OCI-LY7 (cell line): ENCODE data around the gene CIB4. TPM values are rescaled to one million over a fixed set of nuclear protein-coding genes. Genes with fewer than 3 reads are reported as not detected.

Source experiments
- BruUV-seq: library from RNA; stranded (reverse); fragments of 400-500 nt; replicated peaks from 2 replicates; lab custom pipeline; 2021; lab: Mats Ljungman, UMichigan
- CTCF ChIA-PET: fragments of 300-600 bp; sonication (Branson Sonifier 250); formaldehyde crosslinking; loops from one replicate; lab custom pipeline; 2022; ENCODE audit warnings: antibody characterized with exemption; ENCODE audit not compliant: unreplicated experiment; lab: Charles Lee
- POLR2A ChIA-PET: fragments of 300-600 bp; sonication (Branson Sonifier 250); formaldehyde crosslinking; loops from one replicate; lab custom pipeline; 2022; ENCODE audit warnings: antibody characterized with exemption; lab: Charles Lee
- DNase-seq: peaks from one replicate; pipeline ENCODE4 v3.0.0-alpha.2; 2015; ENCODE audit warnings: low spot score
- H2AFZ ChIP-seq: fragments of 200-600 bp; sonication (generic), shearing (Covaris generic); 2 replicates; pipeline ENCODE4 v1.6.1; 2014; ENCODE audit warnings: mild to moderate bottlenecking, antibody characterized with exemption, low read length, moderate library complexity
- H3K27ac ChIP-seq: fragments of 200-600 bp; sonication (generic); 2 replicates; pipeline ENCODE4 v1.5.1; 2014; ENCODE audit warnings: mixed run types, low read depth, mild to moderate bottlenecking, moderate library complexity, low read length, inconsistent platforms; ENCODE audit not compliant: poor library complexity, severe bottlenecking
- H3K36me3 ChIP-seq: fragments of 200-600 bp; sonication (generic); 2 replicates; pipeline ENCODE4 v1.6.1; 2014; ENCODE audit warnings: mild to moderate bottlenecking, antibody characterized with exemption, low read length, moderate library complexity, mixed read lengths; ENCODE audit not compliant: insufficient read depth
- H3K4me1 ChIP-seq: fragments of 200-600 bp; sonication (generic); 2 replicates; pipeline ENCODE4 v1.5.1; 2014; ENCODE audit warnings: mild to moderate bottlenecking, low read length; ENCODE audit not compliant: insufficient read depth, poor library complexity, severe bottlenecking
- H3K4me2 ChIP-seq: fragments of 200-600 bp; sonication (generic); 2 replicates; pipeline ENCODE4 v1.6.1; 2014; ENCODE audit warnings: mild to moderate bottlenecking, low read length
- H3K4me3 ChIP-seq: fragments of 200-600 bp; sonication (generic); 2 replicates; pipeline ENCODE4 v1.5.1; 2014; ENCODE audit warnings: mild to moderate bottlenecking, low read depth, low read length; ENCODE audit not compliant: poor library complexity, severe bottlenecking
- H3K79me2 ChIP-seq: fragments of 200-600 bp; sonication (generic); 2 replicates; pipeline ENCODE4 v1.6.1; 2016; ENCODE audit warnings: low read depth, mild to moderate bottlenecking, low read length, moderate library complexity, mixed read lengths; ENCODE audit not compliant: insufficient read depth
- H3K9me2 ChIP-seq: fragments of 200-600 bp; sonication (generic); 2 replicates; pipeline ENCODE4 v1.6.1; 2016; ENCODE audit warnings: mild to moderate bottlenecking, low read length, mixed read lengths; ENCODE audit not compliant: insufficient read depth
- H3K9me3 ChIP-seq: fragments of 200-600 bp; sonication (generic); 2 replicates; pipeline ENCODE4 v1.6.1; 2014; ENCODE audit warnings: mild to moderate bottlenecking, mixed run types, low read length, mixed read lengths
- H4K20me1 ChIP-seq: fragments of 200-600 bp; sonication (generic); 2 replicates; pipeline ENCODE4 v1.6.1; 2014; ENCODE audit warnings: mild to moderate bottlenecking, antibody characterized with exemption, low read length, moderate library complexity, mixed read lengths; ENCODE audit not compliant: insufficient read depth
- EZH2phosphoT487 ChIP-seq: fragments of 200-600 bp; sonication (generic); IDR thresholded peaks from 2 replicates; pipeline ENCODE4 v1.6.1; 2018; ENCODE audit warnings: low read depth, borderline replicate concordance, mild to moderate bottlenecking, mixed run types, antibody characterized with exemption, low read length, moderate library complexity, mixed read lengths
- intact Hi-C: fragments of 100-400 bp; cut with micrococcal nuclease; formaldehyde crosslinking; loops from one replicate; pipeline ENCODE4 v1.10.0; 2022; ENCODE audit not compliant: unreplicated experiment
- total RNA-seq, 2 experiments: library from RNA; depleted of rRNA in 1 of 2; stranded (reverse); fragments of >200 nt in 1 of 2; shearing (Covaris generic) in 1 of 2; gene quantifications; 2 replicates each; pipeline ENCODE4 v1.2.3, GENCODE V29; 2014 to 2022
- TF ChIP-seq, protein P1 (sequence below): fragments of 200-600 bp; sonication (generic); conservative IDR thresholded peaks from 2 replicates; pipeline ENCODE4 v1.5.1; 2014; ENCODE audit warnings: mild to moderate bottlenecking, antibody characterized with exemption, low read length, moderate library complexity, mixed read lengths

The CIB4 gene
- total RNA-seq, 2 experiments from 2014 or later, result not detected

DNA sequence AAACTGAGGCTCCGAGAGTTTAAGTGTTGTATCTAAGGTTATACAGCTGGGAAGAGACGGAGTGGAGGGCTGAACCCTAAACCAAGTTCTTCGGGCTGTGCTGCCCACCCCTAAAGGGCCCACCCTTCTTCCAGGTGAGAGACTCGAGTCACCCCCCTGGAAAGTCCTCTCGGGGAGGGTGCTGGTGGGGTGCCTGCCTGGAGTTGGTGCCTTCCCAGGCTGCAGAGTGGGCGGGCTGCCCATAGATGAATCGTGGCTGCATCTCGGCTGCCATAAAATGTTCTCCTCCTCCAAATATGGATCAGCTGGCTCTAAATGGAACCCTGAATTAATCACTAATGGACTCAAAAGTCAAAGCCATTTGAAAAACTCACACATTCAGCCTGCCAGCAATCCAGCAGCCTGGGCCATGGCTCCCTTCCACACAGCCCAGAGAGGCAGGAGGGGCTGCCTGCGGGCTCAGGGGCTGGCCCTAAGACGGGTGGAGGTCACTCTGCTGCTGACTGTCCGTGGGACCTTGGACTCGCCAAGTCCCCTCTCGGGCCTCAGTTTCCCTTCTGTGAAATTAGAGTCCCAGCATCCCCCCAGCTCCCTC is 7.7 kb downstream of the CIB4 start:
- intact Hi-C loops, result no loop called here
- Histone ChIP-seq H2AFZ (no peak overlapping the region), H3K9me3 (no peaks in the 10 kb centered on the region), H3K36me3 (no peaks in the 10 kb centered on the region), H3K4me3 (no peak overlapping the region), H3K79me2 (no peaks in the 10 kb centered on the region), H3K4me2 (no peak overlapping the region), H4K20me1 (no peaks in the 10 kb centered on the region), H3K4me1 (no peaks in the 10 kb centered on the region), H3K27ac (no peak overlapping the region), H3K9me2 (no peaks in the 10 kb centered on the region)
- ChIA-PET CTCF (no interaction called here), POLR2A (interaction anchor here (0.6 to 1.4 kb wide), 2 partner anchors 17 to 33 kb away, joined by 3 to 4 read pairs; no protein-coding TSS in a partner anchor)
- TF ChIP-seq EZH2phosphoT487, result no peak
- TF ChIP-seq, protein P1, sequence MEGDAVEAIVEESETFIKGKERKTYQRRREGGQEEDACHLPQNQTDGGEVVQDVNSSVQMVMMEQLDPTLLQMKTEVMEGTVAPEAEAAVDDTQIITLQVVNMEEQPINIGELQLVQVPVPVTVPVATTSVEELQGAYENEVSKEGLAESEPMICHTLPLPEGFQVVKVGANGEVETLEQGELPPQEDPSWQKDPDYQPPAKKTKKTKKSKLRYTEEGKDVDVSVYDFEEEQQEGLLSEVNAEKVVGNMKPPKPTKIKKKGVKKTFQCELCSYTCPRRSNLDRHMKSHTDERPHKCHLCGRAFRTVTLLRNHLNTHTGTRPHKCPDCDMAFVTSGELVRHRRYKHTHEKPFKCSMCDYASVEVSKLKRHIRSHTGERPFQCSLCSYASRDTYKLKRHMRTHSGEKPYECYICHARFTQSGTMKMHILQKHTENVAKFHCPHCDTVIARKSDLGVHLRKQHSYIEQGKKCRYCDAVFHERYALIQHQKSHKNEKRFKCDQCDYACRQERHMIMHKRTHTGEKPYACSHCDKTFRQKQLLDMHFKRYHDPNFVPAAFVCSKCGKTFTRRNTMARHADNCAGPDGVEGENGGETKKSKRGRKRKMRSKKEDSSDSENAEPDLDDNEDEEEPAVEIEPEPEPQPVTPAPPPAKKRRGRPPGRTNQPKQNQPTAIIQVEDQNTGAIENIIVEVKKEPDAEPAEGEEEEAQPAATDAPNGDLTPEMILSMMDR, result no peak
- no TSS peak for BruUV-seq
- DNase-seq, result no peak

DNA sequence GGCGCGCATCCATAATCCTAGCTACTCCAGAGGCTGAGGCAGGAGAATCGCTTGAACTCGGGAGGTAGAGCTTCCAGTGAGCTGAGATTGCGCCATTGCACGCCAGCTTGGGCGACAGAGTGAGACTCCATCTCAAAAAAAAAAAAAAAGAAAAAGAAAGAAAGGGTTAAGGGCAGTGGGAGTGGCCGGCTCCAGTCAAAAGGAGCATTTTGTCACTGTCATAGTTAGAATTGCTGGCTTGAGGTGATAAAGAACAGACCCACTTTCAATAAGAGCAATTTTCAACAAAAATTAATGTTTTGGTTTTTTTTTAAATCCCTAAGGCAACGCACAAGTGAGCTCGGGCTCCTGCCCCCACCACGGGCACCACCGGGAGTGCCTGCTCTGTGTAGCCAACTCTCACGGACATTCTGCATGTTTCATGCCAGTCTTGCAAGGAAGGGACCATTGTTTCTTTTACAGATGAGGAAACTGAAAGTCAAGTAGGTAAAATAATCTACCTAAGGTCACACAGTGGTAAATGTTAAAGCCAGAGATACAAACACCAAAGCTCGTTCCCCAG is 8.5 kb downstream of the CIB4 start:
- H4K20me1 ChIP-seq, result no peaks in the 10 kb centered on the region
- no peaks in the 10 kb centered on the region for H3K9me3 ChIP-seq
- ChIA-PET CTCF (no interaction called here), POLR2A (no interaction called here)
- H3K4me1 ChIP-seq, result no peaks in the 10 kb centered on the region
- intact Hi-C loops, result no loop called here
- H2AFZ ChIP-seq, result no peak overlapping the region
- DNase-seq, result no peak
- no peaks in the 10 kb centered on the region for H3K79me2 ChIP-seq
- no peak overlapping the region for H3K4me3 ChIP-seq
- TF ChIP-seq EZH2phosphoT487, result no peak
- TF ChIP-seq, protein P1, result no peak
- BruUV-seq, result no TSS peak
- no peaks in the 10 kb centered on the region for H3K36me3 ChIP-seq
- H3K9me2 ChIP-seq, result no peaks in the 10 kb centered on the region
- no peak overlapping the region for H3K27ac ChIP-seq
- no peak overlapping the region for H3K4me2 ChIP-seq
